HG03060 (cell line): Measurements from ENCODE around the gene KCNH8.
"Not testable (repeated sequence)": the region's sequence is repeated elsewhere in the genome, so short reads cannot be mapped to it uniquely, and the experiment has no call there.

Experiments
- ATAC-seq: cut with Tn5 transposase; IDR thresholded peaks from one replicate; pipeline ENCODE4 v1.9.1; 2021; ENCODE audit warnings: low read depth, moderate number of reproducible peaks; ENCODE audit not compliant: unreplicated experiment

The KCNH8 gene

GRCh38 chr3:19171794-19172193 is 23.5 kb downstream of the KCNH8 start:
- ATAC-seq, result no peak

- no peak for ATAC-seq
Measured at GRCh38 chr3:19173945-19174344, 25.6 kb downstream of the KCNH8 start.

GRCh38 chr3:19183584-19183983 is 35.3 kb downstream of the KCNH8 start:
- ATAC-seq, result no peak

GRCh38 chr3:19190126-19190525 is 41.8 kb downstream of the KCNH8 start:
- ATAC-seq, result no peak

- no peak for ATAC-seq
Measured at GRCh38 chr3:19190602-19191001, 42.3 kb downstream of the KCNH8 start.

- no peak for ATAC-seq
Measured at GRCh38 chr3:19199131-19199530, 50.8 kb downstream of the KCNH8 start.

GRCh38 chr3:19202303-19202702 is 54.0 kb downstream of the KCNH8 start:
- ATAC-seq, result no peak

- ATAC-seq, result no peak
Measured at GRCh38 chr3:19202754-19203153, 54.4 kb downstream of the KCNH8 start.

GRCh38 chr3:19206540-19206939 is 58.2 kb downstream of the KCNH8 start:
- no peak for ATAC-seq

- ATAC-seq, result no peak
Measured at GRCh38 chr3:19213603-19214220, 65.4 kb downstream of the KCNH8 start.

GRCh38 chr3:19215427-19215826 is 67.1 kb downstream of the KCNH8 start:
- ATAC-seq, result no peak

- no peak for ATAC-seq
Measured at GRCh38 chr3:19216669-19217337, 68.5 kb downstream of the KCNH8 start.

GRCh38 chr3:19220311-19220710 is 72.0 kb downstream of the KCNH8 start:
- ATAC-seq, result no peak

- no peak for ATAC-seq
Measured at GRCh38 chr3:19221081-19221480, 72.8 kb downstream of the KCNH8 start.

- ATAC-seq, result no peak
Measured at GRCh38 chr3:19226479-19226878, 78.2 kb downstream of the KCNH8 start.

GRCh38 chr3:19228167-19228566 is 79.9 kb downstream of the KCNH8 start:
- ATAC-seq, result no peak

GRCh38 chr3:19229086-19229485 is 80.8 kb downstream of the KCNH8 start:
- no peak for ATAC-seq

GRCh38 chr3:19229881-19230280 is 81.6 kb downstream of the KCNH8 start:
- not testable (repeated sequence) for ATAC-seq

GRCh38 chr3:19231792-19232461 is 83.6 kb downstream of the KCNH8 start:
- ATAC-seq, result no peak

- no peak for ATAC-seq
Measured at GRCh38 chr3:19232566-19232965, 84.3 kb downstream of the KCNH8 start.

GRCh38 chr3:19233882-19234784 is 85.8 kb downstream of the KCNH8 start:
- ATAC-seq, result not testable (repeated sequence)
